ENCODE data around the gene CCNL2.
"Not testable (repeated sequence)": the region's sequence is repeated elsewhere in the genome, so short reads cannot be mapped to it uniquely, and the experiment has no call there.

CCNL2 gene

GRCh38 chr1:1397839-1398523 lies 1.2 kb downstream of the CCNL2 start:
- DNase-seq: no peak

GRCh38 chr1:1395166-1395565 lies 4.0 kb downstream of the CCNL2 start:
- DNase-seq: no peak

GRCh38 chr1:1394116-1394515 lies 5.0 kb downstream of the CCNL2 start:
- no peak for DNase-seq

- DNase-seq: no peak
These were observed 5.7 kb downstream of the CCNL2 start for GRCh38 chr1:1393428-1393827.

- no peak for DNase-seq
These were observed 6.1 kb downstream of the CCNL2 start for GRCh38 chr1:1393014-1393413.

- no peak for DNase-seq
These were observed 7.9 kb downstream of the CCNL2 start for GRCh38 chr1:1391225-1391624.

GRCh38 chr1:1390675-1391074 lies 8.5 kb downstream of the CCNL2 start:
- DNase-seq: no peak

- DNase-seq: no peak
These were observed 11.1 kb downstream of the CCNL2 start for GRCh38 chr1:1388078-1388472.

- DNase-seq: no peak
These were observed 11.7 kb downstream of the CCNL2 start for GRCh38 chr1:1387098-1388077.

GRCh38 chr1:1385931-1386330 lies 13.2 kb downstream of the CCNL2 start:
- DNase-seq: no peak

GRCh38 chr1:1385339-1385738 lies 13.8 kb downstream of the CCNL2 start:
- not testable (repeated sequence) for DNase-seq

GRCh38 chr1:1381294-1381693 lies 17.8 kb downstream of the CCNL2 start:
- no peak for DNase-seq

- no peak for DNase-seq
These were observed 18.3 kb downstream of the CCNL2 start for GRCh38 chr1:1380860-1381259.

GRCh38 chr1:1377540-1378205 lies 21.5 kb downstream of the CCNL2 start:
- DNase-seq: no peak

- DNase-seq: no peak
These were observed 22.4 kb downstream of the CCNL2 start for GRCh38 chr1:1376551-1377226.

GRCh38 chr1:1374929-1375662 lies 24.0 kb downstream of the CCNL2 start, which contains the start of gene AURKAIP1:
Gene AURKAIP1, minus strand, starts transcription at chr1:1375207. Its CDS starts 451 bp downstream, at chr1:1374756.
- DNase-seq: peak; percentile 93

- no peak for DNase-seq
These were observed 24.6 kb downstream of the CCNL2 start for GRCh38 chr1:1374589-1374928.

- DNase-seq: no peak
These were observed 25.1 kb downstream of the CCNL2 start for GRCh38 chr1:1373815-1374588.

GRCh38 chr1:1373051-1373814 lies 25.9 kb downstream of the CCNL2 start:
- no peak for DNase-seq
